ENCODE measurements around the gene MRC2.

- TF ChIP-seq CTCF (IDR thresholded peaks at IDR 0.05) (no peak), ZFX (IDR thresholded peaks at IDR 0.05; ENCODE audit: borderline replicate concordance) (no peak)
Measured at GRCh38 chr17:62597920-62598319, 29.6 kb upstream of the MRC2 start.

Measured in 22Rv1 (cell line).